ENCODE results near the gene SYVN1. TPM values are rescaled to one million over a fixed set of nuclear protein-coding genes. Genes with fewer than 3 reads are reported as not detected.

Gene SYVN1
- total RNA-seq, 1 experiment from 2014 or later, result 34.8 TPM

DNA sequence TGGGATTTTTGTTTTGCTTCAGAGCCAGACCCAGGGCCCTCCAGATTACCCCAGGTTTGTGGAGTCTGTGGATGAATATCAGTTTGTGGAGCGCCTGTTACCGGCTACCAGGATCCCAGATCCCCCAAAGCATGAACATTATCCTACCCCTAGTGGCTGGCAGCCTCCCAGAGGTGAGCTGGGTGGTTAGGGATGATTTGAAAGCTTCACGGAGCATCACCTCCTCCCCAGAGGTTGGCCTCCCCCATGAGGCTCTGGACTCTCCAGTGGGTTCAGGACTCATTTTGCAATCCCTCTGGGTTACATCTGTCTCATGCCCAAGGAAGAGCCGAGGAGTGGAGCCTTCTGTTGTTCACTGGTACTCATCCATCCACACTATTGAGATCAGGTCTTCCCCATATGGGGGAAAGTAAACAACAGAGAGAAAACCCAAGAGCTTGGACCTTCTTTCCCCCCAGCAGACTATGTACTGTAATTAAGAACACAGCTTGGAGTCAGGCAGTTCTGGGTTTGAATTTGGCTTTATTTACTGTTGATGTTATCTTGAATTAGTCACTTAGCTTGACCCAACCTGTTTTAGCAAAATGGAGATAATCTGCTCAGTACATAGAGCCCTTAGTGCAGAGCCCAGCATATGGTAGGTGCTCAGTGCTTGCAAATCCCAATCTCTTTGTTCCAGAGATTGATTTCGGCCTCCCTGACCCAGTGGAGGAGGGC, 9.7 kb downstream of the SYVN1 start:
- H3K4me1 Mint-ChIP-seq, result peaks cover 14% of the 10 kb centered on the region
- H3K4me3 Mint-ChIP-seq, result peak overlapping the region; percentile 7; the same call in 1 of the 2 replicates
- CTCF ChIA-PET, result interaction anchor here (0.6 to 2.2 kb wide), 3 partner anchors 11 to 207 kb away, joined by 3 to 7 read pairs (median 3); no protein-coding TSS in a partner anchor
- ATAC-seq (no peak), DNase-seq (ENCODE audit: low spot score) (no peak)
- no peaks in the 10 kb centered on the region for H3K27me3 Mint-ChIP-seq (ENCODE audit: low read depth)
- H3K9me3 Mint-ChIP-seq, result no peaks in the 10 kb centered on the region
- peaks cover 45% of the 10 kb centered on the region for H3K36me3 Mint-ChIP-seq
- POLR2A ChIA-PET, result no interaction called here
- TF ChIP-seq, protein P1, sequence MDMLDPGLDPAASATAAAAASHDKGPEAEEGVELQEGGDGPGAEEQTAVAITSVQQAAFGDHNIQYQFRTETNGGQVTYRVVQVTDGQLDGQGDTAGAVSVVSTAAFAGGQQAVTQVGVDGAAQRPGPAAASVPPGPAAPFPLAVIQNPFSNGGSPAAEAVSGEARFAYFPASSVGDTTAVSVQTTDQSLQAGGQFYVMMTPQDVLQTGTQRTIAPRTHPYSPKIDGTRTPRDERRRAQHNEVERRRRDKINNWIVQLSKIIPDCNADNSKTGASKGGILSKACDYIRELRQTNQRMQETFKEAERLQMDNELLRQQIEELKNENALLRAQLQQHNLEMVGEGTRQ (CRISPR knock-in tag; IDR thresholded peaks at IDR 0.05), result no peak
- 0 out of 2 replicates have a peak overlapping the region, but pooled peaks have one; percentile 3 for H3K27ac Mint-ChIP-seq

DNA sequence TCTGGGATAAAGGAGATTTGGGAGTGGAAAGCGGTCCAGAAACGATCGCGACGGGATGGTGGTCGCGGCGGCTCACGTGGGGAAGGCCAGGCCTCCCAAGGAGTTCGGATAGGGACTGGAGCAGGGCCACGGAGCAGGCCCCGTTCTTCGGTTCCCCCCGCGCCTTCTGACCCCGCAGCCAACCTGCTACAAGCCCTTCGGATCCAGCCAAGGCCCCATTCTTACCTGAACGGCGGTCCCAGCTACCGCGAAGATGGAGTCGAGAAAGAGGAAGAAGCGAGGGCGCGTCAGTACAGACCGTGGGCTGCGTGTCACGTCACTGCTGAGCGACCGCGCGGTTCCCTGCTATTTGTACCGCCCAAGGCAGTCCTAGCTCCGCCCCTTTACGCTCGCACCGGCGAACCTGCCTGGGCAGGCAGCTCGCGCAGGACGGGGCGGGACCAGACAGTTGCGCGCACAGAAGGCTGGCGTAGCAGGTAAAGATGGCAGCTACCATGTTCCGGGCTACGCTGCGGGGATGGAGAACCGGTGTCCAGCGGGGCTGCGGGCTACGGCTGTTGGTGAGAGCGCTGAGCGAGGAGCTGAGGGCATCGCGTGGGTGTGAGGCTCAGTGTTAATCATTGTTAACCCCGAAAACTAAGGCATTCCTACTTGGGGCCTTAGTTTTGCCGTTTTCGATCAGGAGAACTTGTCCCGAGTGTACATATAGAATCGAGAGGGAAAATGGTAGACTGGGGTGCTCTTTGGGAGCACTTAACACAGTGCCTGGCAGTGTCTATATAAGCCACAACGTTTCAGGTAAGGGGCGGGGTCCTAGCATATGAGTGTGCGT, 12.2 kb downstream of the SYVN1 start, which contains the start of the genes FAU and MRPL49:
TSS of gene FAU (minus strand) at position 270 of the 832 bp plus-strand sequence. CDS start 321 bp downstream, outside the sequence.
TSS of gene MRPL49 (plus strand) at position 457 of the 832 bp plus-strand sequence. CDS start at position 483, 26 bp downstream.
- peak within 1 kb of the TSS; percentile 100 for H3K27ac Mint-ChIP-seq
- ChIA-PET POLR2A (interaction anchor here (0.5 to 2.4 kb wide), 11 partner anchors 10 to 380 kb away, joined by 3 to 19 read pairs (median 3); partner anchors contain the start of genes ARL2, CAPN1, SAC3D1 and SYVN1), CTCF (interaction anchor here (0.6 to 5.7 kb wide), 14 partner anchors 8 to 334 kb away, joined by 3 to 56 read pairs (median 4); partner anchors contain the start of genes ARL2, BATF2, CAPN1 and CDC42EP2)
- no peaks in the 10 kb centered on the region for H3K9me3 Mint-ChIP-seq
- H3K4me3 Mint-ChIP-seq, result peak within 1 kb of the TSS; percentile 99
- peaks cover 17% of the 10 kb centered on the region for H3K4me1 Mint-ChIP-seq
- peak; percentile 99 for DNase-seq (ENCODE audit: low spot score)
- peaks cover 56% of the 10 kb centered on the region for H3K36me3 Mint-ChIP-seq
- peak; percentile 86 for ATAC-seq
- no peaks in the 10 kb centered on the region for H3K27me3 Mint-ChIP-seq (ENCODE audit: low read depth)
- TF ChIP-seq, protein P2, sequence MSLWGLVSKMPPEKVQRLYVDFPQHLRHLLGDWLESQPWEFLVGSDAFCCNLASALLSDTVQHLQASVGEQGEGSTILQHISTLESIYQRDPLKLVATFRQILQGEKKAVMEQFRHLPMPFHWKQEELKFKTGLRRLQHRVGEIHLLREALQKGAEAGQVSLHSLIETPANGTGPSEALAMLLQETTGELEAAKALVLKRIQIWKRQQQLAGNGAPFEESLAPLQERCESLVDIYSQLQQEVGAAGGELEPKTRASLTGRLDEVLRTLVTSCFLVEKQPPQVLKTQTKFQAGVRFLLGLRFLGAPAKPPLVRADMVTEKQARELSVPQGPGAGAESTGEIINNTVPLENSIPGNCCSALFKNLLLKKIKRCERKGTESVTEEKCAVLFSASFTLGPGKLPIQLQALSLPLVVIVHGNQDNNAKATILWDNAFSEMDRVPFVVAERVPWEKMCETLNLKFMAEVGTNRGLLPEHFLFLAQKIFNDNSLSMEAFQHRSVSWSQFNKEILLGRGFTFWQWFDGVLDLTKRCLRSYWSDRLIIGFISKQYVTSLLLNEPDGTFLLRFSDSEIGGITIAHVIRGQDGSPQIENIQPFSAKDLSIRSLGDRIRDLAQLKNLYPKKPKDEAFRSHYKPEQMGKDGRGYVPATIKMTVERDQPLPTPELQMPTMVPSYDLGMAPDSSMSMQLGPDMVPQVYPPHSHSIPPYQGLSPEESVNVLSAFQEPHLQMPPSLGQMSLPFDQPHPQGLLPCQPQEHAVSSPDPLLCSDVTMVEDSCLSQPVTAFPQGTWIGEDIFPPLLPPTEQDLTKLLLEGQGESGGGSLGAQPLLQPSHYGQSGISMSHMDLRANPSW (CRISPR knock-in tag; conservative IDR thresholded peaks at IDR 0.05; ENCODE audit: low read depth), result no peak
- TF ChIP-seq ZNF219 (CRISPR knock-in tag; IDR thresholded peaks at IDR 0.05; ENCODE audit: borderline replicate concordance) (no peak), ZNF671 (CRISPR knock-in tag; IDR thresholded peaks at IDR 0.05) (no peak), NFATC4 (CRISPR knock-in tag; IDR thresholded peaks at IDR 0.05) (no peak), JUN (CRISPR knock-in tag; IDR thresholded peaks at IDR 0.05) (no peak), HMGA2 (CRISPR knock-in tag; IDR thresholded peaks at IDR 0.05) (no peak)
- TF ChIP-seq, protein P3, sequence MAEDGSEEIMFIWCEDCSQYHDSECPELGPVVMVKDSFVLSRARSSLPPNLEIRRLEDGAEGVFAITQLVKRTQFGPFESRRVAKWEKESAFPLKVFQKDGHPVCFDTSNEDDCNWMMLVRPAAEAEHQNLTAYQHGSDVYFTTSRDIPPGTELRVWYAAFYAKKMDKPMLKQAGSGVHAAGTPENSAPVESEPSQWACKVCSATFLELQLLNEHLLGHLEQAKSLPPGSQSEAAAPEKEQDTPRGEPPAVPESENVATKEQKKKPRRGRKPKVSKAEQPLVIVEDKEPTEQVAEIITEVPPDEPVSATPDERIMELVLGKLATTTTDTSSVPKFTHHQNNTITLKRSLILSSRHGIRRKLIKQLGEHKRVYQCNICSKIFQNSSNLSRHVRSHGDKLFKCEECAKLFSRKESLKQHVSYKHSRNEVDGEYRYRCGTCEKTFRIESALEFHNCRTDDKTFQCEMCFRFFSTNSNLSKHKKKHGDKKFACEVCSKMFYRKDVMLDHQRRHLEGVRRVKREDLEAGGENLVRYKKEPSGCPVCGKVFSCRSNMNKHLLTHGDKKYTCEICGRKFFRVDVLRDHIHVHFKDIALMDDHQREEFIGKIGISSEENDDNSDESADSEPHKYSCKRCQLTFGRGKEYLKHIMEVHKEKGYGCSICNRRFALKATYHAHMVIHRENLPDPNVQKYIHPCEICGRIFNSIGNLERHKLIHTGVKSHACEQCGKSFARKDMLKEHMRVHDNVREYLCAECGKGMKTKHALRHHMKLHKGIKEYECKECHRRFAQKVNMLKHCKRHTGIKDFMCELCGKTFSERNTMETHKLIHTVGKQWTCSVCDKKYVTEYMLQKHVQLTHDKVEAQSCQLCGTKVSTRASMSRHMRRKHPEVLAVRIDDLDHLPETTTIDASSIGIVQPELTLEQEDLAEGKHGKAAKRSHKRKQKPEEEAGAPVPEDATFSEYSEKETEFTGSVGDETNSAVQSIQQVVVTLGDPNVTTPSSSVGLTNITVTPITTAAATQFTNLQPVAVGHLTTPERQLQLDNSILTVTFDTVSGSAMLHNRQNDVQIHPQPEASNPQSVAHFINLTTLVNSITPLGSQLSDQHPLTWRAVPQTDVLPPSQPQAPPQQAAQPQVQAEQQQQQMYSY (CRISPR knock-in tag; IDR thresholded peaks at IDR 0.05), result no peak
- TF ChIP-seq, protein P4, sequence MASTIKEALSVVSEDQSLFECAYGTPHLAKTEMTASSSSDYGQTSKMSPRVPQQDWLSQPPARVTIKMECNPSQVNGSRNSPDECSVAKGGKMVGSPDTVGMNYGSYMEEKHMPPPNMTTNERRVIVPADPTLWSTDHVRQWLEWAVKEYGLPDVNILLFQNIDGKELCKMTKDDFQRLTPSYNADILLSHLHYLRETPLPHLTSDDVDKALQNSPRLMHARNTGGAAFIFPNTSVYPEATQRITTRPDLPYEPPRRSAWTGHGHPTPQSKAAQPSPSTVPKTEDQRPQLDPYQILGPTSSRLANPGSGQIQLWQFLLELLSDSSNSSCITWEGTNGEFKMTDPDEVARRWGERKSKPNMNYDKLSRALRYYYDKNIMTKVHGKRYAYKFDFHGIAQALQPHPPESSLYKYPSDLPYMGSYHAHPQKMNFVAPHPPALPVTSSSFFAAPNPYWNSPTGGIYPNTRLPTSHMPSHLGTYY (CRISPR knock-in tag; IDR thresholded peaks at IDR 0.05), result no peak
- TF ChIP-seq, protein P5, sequence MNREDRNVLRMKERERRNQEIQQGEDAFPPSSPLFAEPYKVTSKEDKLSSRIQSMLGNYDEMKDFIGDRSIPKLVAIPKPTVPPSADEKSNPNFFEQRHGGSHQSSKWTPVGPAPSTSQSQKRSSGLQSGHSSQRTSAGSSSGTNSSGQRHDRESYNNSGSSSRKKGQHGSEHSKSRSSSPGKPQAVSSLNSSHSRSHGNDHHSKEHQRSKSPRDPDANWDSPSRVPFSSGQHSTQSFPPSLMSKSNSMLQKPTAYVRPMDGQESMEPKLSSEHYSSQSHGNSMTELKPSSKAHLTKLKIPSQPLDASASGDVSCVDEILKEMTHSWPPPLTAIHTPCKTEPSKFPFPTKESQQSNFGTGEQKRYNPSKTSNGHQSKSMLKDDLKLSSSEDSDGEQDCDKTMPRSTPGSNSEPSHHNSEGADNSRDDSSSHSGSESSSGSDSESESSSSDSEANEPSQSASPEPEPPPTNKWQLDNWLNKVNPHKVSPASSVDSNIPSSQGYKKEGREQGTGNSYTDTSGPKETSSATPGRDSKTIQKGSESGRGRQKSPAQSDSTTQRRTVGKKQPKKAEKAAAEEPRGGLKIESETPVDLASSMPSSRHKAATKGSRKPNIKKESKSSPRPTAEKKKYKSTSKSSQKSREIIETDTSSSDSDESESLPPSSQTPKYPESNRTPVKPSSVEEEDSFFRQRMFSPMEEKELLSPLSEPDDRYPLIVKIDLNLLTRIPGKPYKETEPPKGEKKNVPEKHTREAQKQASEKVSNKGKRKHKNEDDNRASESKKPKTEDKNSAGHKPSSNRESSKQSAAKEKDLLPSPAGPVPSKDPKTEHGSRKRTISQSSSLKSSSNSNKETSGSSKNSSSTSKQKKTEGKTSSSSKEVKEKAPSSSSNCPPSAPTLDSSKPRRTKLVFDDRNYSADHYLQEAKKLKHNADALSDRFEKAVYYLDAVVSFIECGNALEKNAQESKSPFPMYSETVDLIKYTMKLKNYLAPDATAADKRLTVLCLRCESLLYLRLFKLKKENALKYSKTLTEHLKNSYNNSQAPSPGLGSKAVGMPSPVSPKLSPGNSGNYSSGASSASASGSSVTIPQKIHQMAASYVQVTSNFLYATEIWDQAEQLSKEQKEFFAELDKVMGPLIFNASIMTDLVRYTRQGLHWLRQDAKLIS (CRISPR knock-in tag; IDR thresholded peaks at IDR 0.05; ENCODE audit: borderline replicate concordance), result no peak
- TF ChIP-seq, protein P6, sequence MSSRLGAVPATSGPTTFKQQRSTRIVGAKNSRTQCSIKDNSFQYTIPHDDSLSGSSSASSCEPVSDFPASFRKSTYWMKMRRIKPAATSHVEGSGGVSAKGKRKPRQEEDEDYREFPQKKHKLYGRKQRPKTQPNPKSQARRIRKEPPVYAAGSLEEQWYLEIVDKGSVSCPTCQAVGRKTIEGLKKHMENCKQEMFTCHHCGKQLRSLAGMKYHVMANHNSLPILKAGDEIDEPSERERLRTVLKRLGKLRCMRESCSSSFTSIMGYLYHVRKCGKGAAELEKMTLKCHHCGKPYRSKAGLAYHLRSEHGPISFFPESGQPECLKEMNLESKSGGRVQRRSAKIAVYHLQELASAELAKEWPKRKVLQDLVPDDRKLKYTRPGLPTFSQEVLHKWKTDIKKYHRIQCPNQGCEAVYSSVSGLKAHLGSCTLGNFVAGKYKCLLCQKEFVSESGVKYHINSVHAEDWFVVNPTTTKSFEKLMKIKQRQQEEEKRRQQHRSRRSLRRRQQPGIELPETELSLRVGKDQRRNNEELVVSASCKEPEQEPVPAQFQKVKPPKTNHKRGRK (CRISPR knock-in tag; IDR thresholded peaks at IDR 0.05; ENCODE audit: borderline replicate concordance), result no peak
